Ascending aorta (tissue), 2 donors: ENCODE results near the gene CEP97. TPM values are rescaled to one million over a fixed set of nuclear protein-coding genes. Genes with fewer than 3 reads are reported as not detected.

Experiments used
- DNase-seq, 2 donors: peaks; one replicate each; pipeline ENCODE4 v3.0.0-alpha.2; 2019; ENCODE audit warnings: low spot score in 2 of 2
- H3K27ac ChIP-seq, 2 donors: fragments of 200-600 bp; sonication (generic); one replicate each; pipeline ENCODE4 v1.5.1; 2016 to 2017; ENCODE audit warnings: mild to moderate bottlenecking in 1 of 2
- H3K27me3 ChIP-seq: fragments of 200-600 bp; sonication (generic); one replicate; pipeline ENCODE4 v1.5.1; 2017
- H3K36me3 ChIP-seq, 2 donors: fragments of 200-600 bp; sonication (generic); one replicate each; pipeline ENCODE4 v1.5.1; 2016
- H3K4me1 ChIP-seq, 2 donors: fragments of 200-600 bp; sonication (generic); one replicate each; pipeline ENCODE4 v1.5.1; 2016 to 2017; ENCODE audit warnings: mild to moderate bottlenecking in 1 of 2
- H3K4me3 ChIP-seq, 2 donors: fragments of 200-600 bp; sonication (generic); one replicate each; pipeline ENCODE4 v1.5.1; 2016 to 2017; ENCODE audit warnings: mild to moderate bottlenecking in 1 of 2
- H3K9me3 ChIP-seq, 2 donors: fragments of 200-600 bp; sonication (generic); one replicate each; pipeline ENCODE4 v1.5.1; 2016
- CTCF ChIP-seq, 3 experiments: fragments of 200-600 bp in 2 of 3; fragments of 450-650 bp in 1 of 3; sonication (generic) in 2 of 3; IDR thresholded peaks; one replicate each; pipeline ENCODE4 v1.5.1; 2016 to 2019; ENCODE audit warnings: antibody characterized with exemption in 3 of 3, mild to moderate bottlenecking in 1 of 3, moderate library complexity in 1 of 3
- intact Hi-C: fragments of 100-400 bp; cut with DNase I; formaldehyde crosslinking; loops from one replicate; pipeline ENCODE4 v1.15.1; 2023
- total RNA-seq: library from RNA; depleted of rRNA; stranded (reverse); fragments of >200 nt; gene quantifications from one replicate; pipeline ENCODE4 v1.1.0, GENCODE V29; 2016

CEP97 gene
- total RNA-seq, 1 donor from 2014 or later: 1.3 TPM

DNA sequence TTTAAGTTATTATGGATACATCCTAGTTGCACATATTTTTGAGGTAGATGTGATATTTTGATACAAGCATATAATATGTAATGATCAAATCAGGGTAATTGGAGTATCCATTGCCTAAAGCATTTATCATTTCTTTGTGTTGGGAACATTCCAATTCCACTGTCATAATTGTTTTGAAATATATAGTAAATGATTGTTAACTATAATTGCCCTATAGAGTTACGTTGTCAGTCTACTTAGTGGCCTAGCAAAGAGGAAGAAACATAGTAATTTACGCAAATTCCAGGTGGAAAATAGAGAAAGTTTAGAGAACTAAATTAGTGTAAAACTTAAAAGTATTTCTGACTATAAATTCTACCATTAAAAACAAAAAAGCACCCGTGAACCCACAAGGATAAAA lies 79.5 kb downstream of the CEP97 start:
- intact Hi-C loops: no loop called here
- no peak for DNase-seq
- Histone ChIP-seq H3K27me3 (no peaks in the 10 kb centered on the region), H3K36me3 (peaks cover 3 to 19% of the 10 kb centered on the region in 2 donors), H3K4me3 (no peak overlapping the region), H3K27ac (no peak overlapping the region), H3K9me3 (no peaks in the 10 kb centered on the region), H3K4me1 (peaks cover 0 to 8% of the 10 kb centered on the region in 2 donors)
- TF ChIP-seq CTCF (IDR thresholded peaks at IDR 0.05): no peak

DNA sequence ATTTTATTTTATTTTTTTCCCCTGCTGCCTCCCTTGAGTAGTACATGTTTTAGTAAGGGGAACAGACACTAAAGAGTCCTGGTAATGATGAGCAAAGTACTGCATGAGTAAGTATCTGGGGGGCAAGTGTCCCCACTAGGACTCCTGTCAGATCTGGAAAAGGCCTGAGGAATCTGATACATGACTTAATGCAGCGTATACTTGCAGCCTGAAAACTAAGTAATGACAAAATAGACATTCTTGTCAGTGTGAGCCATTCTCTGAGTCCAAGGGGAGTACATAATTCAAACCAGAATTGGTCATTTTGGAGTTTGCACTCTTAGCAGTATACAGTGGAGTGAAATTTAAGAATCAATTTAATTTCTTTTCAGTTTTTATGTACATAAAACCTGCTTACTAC lies 82.1 kb downstream of the CEP97 start:
- no peaks in the 10 kb centered on the region for H3K27me3 ChIP-seq
- peaks cover 0 to 12% of the 10 kb centered on the region in 2 donors for H3K36me3 ChIP-seq
- no peak for TF ChIP-seq CTCF (IDR thresholded peaks at IDR 0.05)
- peaks cover 0 to 17% of the 10 kb centered on the region in 2 donors for H3K4me1 ChIP-seq
- DNase-seq: no peak
- no peak overlapping the region for H3K4me3 ChIP-seq
- intact Hi-C loops: loop anchor here (5.0 kb wide), 1 partner anchor 731 kb away; no protein-coding TSS in a partner anchor
- no peaks in the 10 kb centered on the region for H3K9me3 ChIP-seq
- H3K27ac ChIP-seq: no peak overlapping the region

DNA sequence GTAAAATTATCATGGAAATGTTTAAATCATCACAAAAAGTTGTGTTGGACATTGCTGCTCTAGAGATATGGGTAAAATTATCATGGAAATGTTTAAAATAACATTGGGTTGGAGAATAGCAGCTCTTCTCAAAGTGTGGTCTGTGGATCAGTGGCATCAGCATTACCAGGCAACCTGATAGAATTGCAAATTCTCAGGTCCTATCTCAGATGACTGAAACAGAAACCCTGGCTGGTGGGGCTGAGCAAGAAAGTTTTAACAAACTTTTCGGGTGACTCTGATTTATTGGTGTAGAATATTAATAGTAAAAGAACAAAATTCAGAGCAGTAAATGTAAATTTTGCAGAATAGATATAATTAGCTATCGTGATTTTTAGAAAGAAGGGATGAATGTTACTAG lies 83.5 kb downstream of the CEP97 start:
- H3K36me3 ChIP-seq: peaks cover 0 to 6% of the 10 kb centered on the region in 2 donors
- H3K9me3 ChIP-seq: no peaks in the 10 kb centered on the region
- intact Hi-C loops: loop anchor here (5.0 kb wide), 1 partner anchor 729 kb away; no protein-coding TSS in a partner anchor

GRCh38 chr3:101809178-101810021 lies 85.0 kb downstream of the CEP97 start:
- Histone ChIP-seq H3K27me3 (no peaks in the 10 kb centered on the region), H3K9me3 (no peaks in the 10 kb centered on the region), H3K4me3 (no peak overlapping the region), H3K36me3 (peaks cover 0 to 6% of the 10 kb centered on the region in 2 donors), H3K27ac (peak overlapping the region in 1 of 2 donors; percentile 24), H3K4me1 (peaks cover 0 to 17% of the 10 kb centered on the region in 2 donors)
- intact Hi-C loops: loop anchor here (1.0 to 5.0 kb wide), 3 partner anchors 38 to 728 kb away; partner anchors contain the start of gene NFKBIZ
- peak; percentile 52 to 69 (median 63) for TF ChIP-seq CTCF (IDR thresholded peaks at IDR 0.05)
- no peak for DNase-seq

More for the DNA sequence above, 83.5 kb downstream of the CEP97 start:
- Histone ChIP-seq H3K27ac (no peak overlapping the region), H3K27me3 (no peaks in the 10 kb centered on the region), H3K4me3 (no peak overlapping the region), H3K4me1 (peaks cover 0 to 17% of the 10 kb centered on the region in 2 donors)
- DNase-seq: no peak
- no peak for TF ChIP-seq CTCF (IDR thresholded peaks at IDR 0.05)

DNA sequence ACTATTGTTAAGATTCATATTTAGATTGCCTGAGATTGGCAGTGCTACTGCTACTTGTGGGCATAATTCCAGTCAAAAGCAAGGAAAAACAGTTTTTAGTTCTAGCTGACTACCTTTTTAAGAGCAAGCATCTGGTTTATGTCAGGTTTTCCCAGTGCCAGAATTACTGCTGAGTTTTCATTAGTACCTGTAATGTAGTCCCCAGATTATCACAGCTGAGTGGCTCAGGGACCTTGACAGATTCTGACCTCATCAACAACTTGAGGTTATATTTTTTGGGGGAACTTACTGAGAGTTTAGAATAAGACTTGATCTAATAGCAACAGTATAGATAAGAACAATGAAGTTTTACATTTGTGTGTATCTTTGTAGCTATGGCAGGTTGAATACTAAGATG lies 85.6 kb downstream of the CEP97 start:
- DNase-seq: no peak
- intact Hi-C loops: loop anchor here (5.0 kb wide), 1 partner anchor 37 kb away; the partner anchor contains the start of gene NFKBIZ
- no peak overlapping the region for H3K27ac ChIP-seq

More for the DNA sequence above, 85.6 kb downstream of the CEP97 start:
- Histone ChIP-seq H3K4me1 (peaks cover 0 to 17% of the 10 kb centered on the region in 2 donors), H3K4me3 (no peak overlapping the region), H3K36me3 (peaks cover 0 to 6% of the 10 kb centered on the region in 2 donors), H3K9me3 (no peaks in the 10 kb centered on the region), H3K27me3 (no peaks in the 10 kb centered on the region)
- no peak for TF ChIP-seq CTCF (IDR thresholded peaks at IDR 0.05)
